Measurements from ENCODE around the gene NPDC1. TPM values are rescaled to one million over a fixed set of nuclear protein-coding genes. Genes with fewer than 3 reads are reported as not detected.

Gene NPDC1
- total RNA-seq, 2 donors from 2014 or later, result 72.1 to 105 TPM

- Histone ChIP-seq H3K4me1 (peaks cover 39% of the 10 kb centered on the region), H3K9me3 (no peaks in the 10 kb centered on the region), H3K27me3 (no peaks in the 10 kb centered on the region), H3K27ac (no peak overlapping the region), H3K4me3 (no peak overlapping the region), H3K36me3 (replicated peaks in 1 of 2; ENCODE audit: insufficient read depth in 1 of 2, low read depth in 2 of 2) (no peaks in the 10 kb centered on the region)
- intact Hi-C loops (cut with DNase I), result no loop called here
- no peak for DNase-seq
- 86 to 90% methylated on average over 5 to 8 of the region's 8 CpGs for WGBS, 2 donors
- ATAC-seq, result no peak
- TF ChIP-seq POLR2A (IDR thresholded peaks at IDR 0.05), result no peak
- TF ChIP-seq CTCF (IDR thresholded peaks at IDR 0.05), result no peak
These were observed 36.9 kb upstream of the NPDC1 start for GRCh38 chr9:137082925-137083290.

- H3K27ac ChIP-seq, result no peak overlapping the region
- DNase-seq, result no peak
- H3K4me3 ChIP-seq, result no peak overlapping the region
- ATAC-seq, result no peak
- no peaks in the 10 kb centered on the region for H3K27me3 ChIP-seq
- TF ChIP-seq CTCF (IDR thresholded peaks at IDR 0.05) (no peak), POLR2A (IDR thresholded peaks at IDR 0.05) (no peak)
- 94 to 100% methylated on average over 3 to 12 of the region's 16 CpGs for WGBS, 2 donors
- intact Hi-C loops (cut with DNase I), result no loop called here
- no peaks in the 10 kb centered on the region for H3K36me3 ChIP-seq (replicated peaks in 1 of 2; ENCODE audit: insufficient read depth in 1 of 2, low read depth in 2 of 2)
- peaks cover 36% of the 10 kb centered on the region for H3K4me1 ChIP-seq
- H3K9me3 ChIP-seq, result no peaks in the 10 kb centered on the region
These were observed 36.4 kb upstream of the NPDC1 start for GRCh38 chr9:137082222-137082924.

- H3K9me3 ChIP-seq, result no peaks in the 10 kb centered on the region
- TF ChIP-seq CTCF (IDR thresholded peaks at IDR 0.05), result no peak
- TF ChIP-seq POLR2A (IDR thresholded peaks at IDR 0.05), result no peak
- no peak for ATAC-seq
- H3K4me3 ChIP-seq, result no peak overlapping the region
- no peak overlapping the region for H3K27ac ChIP-seq
- intact Hi-C loops (cut with DNase I), result no loop called here
- H3K4me1 ChIP-seq, result peaks cover 27% of the 10 kb centered on the region
- H3K27me3 ChIP-seq, result no peaks in the 10 kb centered on the region
- WGBS, 2 donors, result 91 to 92% methylated on average over 6 to 24 of the region's 24 CpGs
- no peak for DNase-seq
- no peaks in the 10 kb centered on the region for H3K36me3 ChIP-seq (replicated peaks in 1 of 2; ENCODE audit: insufficient read depth in 1 of 2, low read depth in 2 of 2)
These were observed 34.5 kb upstream of the NPDC1 start for GRCh38 chr9:137080260-137081122.

- Histone ChIP-seq H3K36me3 (replicated peaks in 1 of 2; ENCODE audit: insufficient read depth in 1 of 2, low read depth in 2 of 2) (no peaks in the 10 kb centered on the region), H3K27ac (no peak overlapping the region), H3K4me1 (peaks cover 21% of the 10 kb centered on the region), H3K9me3 (no peaks in the 10 kb centered on the region), H3K4me3 (no peak overlapping the region), H3K27me3 (no peaks in the 10 kb centered on the region)
- WGBS, 2 donors, result 90 to 100% methylated on average over 1 to 12 of the region's 13 CpGs
- TF ChIP-seq POLR2A (IDR thresholded peaks at IDR 0.05) (no peak), CTCF (IDR thresholded peaks at IDR 0.05) (no peak)
- intact Hi-C loops (cut with DNase I), result no loop called here
- ATAC-seq (no peak), DNase-seq (no peak)
These were observed 33.4 kb upstream of the NPDC1 start for GRCh38 chr9:137079401-137079787.

All from body of pancreas (tissue), 4 donors.